ENCODE results near the gene NUCKS1. TPM values are rescaled to one million over a fixed set of nuclear protein-coding genes. Genes with fewer than 3 reads are reported as not detected.

The NUCKS1 gene
- total and polyA plus RNA-seq, 2 of the 13 experiments (the other 11 are each of a cell fraction or from before 2014, with no cell fraction given) = 35.5 to 117 TPM

DNA sequence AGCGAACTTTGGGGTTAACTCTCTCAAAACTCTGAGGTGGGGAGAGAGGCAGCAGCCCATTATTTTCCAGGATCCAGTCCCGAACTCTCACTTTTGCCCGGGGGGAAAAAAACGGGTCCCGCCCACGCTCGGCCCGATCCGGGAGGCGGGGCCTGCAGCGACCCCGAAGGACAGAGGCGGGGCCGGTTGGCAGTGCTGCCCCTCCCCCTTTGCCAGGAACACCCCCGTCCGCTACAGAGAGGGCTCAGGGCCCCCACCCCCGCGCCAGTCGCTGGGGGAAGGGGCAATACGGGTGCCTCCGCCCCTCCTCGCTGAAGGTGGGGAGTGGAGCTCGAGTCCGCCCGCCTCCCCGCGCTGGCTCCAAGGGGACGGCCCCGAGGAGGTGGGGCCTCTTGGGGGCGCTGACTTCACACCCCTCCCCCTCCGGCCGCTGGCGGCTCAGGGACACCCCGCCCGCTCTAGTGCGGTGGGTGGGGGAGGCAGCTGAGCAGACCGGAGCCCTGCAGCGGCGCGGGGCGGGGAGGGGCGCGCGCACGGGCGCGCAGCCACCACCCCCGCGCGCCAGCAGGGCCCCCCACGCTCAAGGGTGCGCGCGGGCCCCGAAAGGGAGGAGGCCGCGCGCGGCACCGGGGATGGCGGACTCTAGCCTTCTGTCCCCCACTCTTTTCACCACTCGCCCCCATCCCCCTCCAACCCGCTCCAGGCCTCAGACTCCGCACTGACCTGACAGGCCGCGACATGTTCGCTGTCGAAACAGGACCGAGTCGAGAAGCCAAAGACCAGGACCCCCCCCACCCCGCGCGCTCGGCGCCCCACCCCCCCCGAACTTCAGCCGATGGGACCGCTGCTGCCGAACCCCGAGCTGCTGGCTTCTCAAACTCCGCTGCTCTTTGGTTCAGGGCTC lies 496 bp downstream of the NUCKS1 start (continued):
- TF ChIP-seq, protein P1, sequence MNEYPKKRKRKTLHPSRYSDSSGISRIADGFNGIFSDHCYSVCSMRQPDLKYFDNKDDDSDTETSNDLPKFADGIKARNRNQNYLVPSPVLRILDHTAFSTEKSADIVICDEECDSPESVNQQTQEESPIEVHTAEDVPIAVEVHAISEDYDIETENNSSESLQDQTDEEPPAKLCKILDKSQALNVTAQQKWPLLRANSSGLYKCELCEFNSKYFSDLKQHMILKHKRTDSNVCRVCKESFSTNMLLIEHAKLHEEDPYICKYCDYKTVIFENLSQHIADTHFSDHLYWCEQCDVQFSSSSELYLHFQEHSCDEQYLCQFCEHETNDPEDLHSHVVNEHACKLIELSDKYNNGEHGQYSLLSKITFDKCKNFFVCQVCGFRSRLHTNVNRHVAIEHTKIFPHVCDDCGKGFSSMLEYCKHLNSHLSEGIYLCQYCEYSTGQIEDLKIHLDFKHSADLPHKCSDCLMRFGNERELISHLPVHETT (CRISPR knock-in tag; conservative IDR thresholded peaks at IDR 0.05) = peak; percentile 83
- peak; percentile 50; the same call in 1 of the 2 replicates for TF ChIP-seq CBX5 (CRISPR knock-in tag; IDR thresholded peaks at IDR 0.05; ENCODE audit: borderline replicate concordance)
- TF ChIP-seq CENPT (CRISPR knock-in tag; IDR thresholded peaks at IDR 0.05; ENCODE audit: low read depth) = no peak
- TF ChIP-seq FOSL2 (CRISPR knock-in tag; IDR thresholded peaks at IDR 0.05) = peak; percentile 50; the same call in 1 of the 2 replicates
- no peak; the same call in 1 of the 2 replicates for TF ChIP-seq ZKSCAN8 (CRISPR knock-in tag; IDR thresholded peaks at IDR 0.05; ENCODE audit: borderline replicate concordance)
- TF ChIP-seq PRPF4 (IDR thresholded peaks at IDR 0.05; ENCODE audit: low read depth, low read length, poor library complexity, severe bottlenecking) = peak; percentile 92
- TF ChIP-seq, protein P2, sequence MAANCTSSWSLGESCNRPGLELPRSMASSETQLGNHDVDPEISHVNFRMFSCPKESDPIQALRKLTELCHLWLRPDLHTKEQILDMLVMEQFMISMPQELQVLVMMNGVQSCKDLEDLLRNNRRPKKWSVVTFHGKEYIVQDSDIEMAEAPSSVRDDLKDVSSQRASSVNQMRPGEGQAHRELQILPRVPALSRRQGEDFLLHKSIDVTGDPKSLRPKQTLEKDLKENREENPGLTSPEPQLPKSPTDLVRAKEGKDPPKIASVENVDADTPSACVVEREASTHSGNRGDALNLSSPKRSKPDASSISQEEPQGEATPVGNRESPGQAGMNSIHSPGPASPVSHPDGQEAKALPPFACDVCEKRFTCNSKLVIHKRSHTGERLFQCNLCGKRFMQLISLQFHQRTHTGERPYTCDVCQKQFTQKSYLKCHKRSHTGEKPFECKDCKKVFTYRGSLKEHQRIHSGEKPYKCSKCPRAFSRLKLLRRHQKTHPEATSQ (CRISPR knock-in tag; IDR thresholded peaks at IDR 0.05; ENCODE audit: borderline replicate concordance) = no peak; the same call in 1 of the 2 replicates
- TF ChIP-seq ZNF567 (CRISPR knock-in tag; IDR thresholded peaks at IDR 0.05; ENCODE audit: borderline replicate concordance) = no peak
- TF ChIP-seq ETS1 (CRISPR knock-in tag; IDR thresholded peaks at IDR 0.05) = 0 out of 2 replicates have a peak, but pooled peaks have one; percentile 44
- no peak for TF ChIP-seq ESRRA (CRISPR knock-in tag; IDR thresholded peaks at IDR 0.05; ENCODE audit: low read depth)
- no peak for TF ChIP-seq ZNF615 (CRISPR knock-in tag; IDR thresholded peaks at IDR 0.05; ENCODE audit: borderline replicate concordance)
- TF ChIP-seq MYC (CRISPR knock-in tag; IDR thresholded peaks at IDR 0.05; ENCODE audit: borderline replicate concordance) = no peak; the same call in 1 of the 2 replicates
- TF ChIP-seq ARID5B (CRISPR knock-in tag; IDR thresholded peaks at IDR 0.05) = no peak; the same call in none of the 2 replicates
- peak; percentile 73 for TF ChIP-seq PITX1 (CRISPR knock-in tag; IDR thresholded peaks at IDR 0.05)
- no peak for TF ChIP-seq THYN1 (CRISPR knock-in tag; IDR thresholded peaks at IDR 0.05; ENCODE audit: borderline replicate concordance, low read depth)
- TF ChIP-seq RCOR2 (CRISPR knock-in tag; IDR thresholded peaks at IDR 0.05) = 0 out of 2 replicates have a peak, but pooled peaks have one; percentile 23
- TF ChIP-seq ZNF446 (CRISPR knock-in tag; IDR thresholded peaks at IDR 0.05) = no peak; the same call in 1 of the 2 replicates
- peak; percentile 79 for TF ChIP-seq SAP130 (CRISPR knock-in tag; IDR thresholded peaks at IDR 0.05; ENCODE audit: low read depth)
- peak; percentile 87 for TF ChIP-seq SP4 (CRISPR knock-in tag; IDR thresholded peaks at IDR 0.05)
- peak; percentile 69 for TF ChIP-seq ZNF335 (CRISPR knock-in tag; IDR thresholded peaks at IDR 0.05)
- 0 out of 2 replicates have a peak, but pooled peaks have one; percentile 22 for TF ChIP-seq ZNF724P (CRISPR knock-in tag; IDR thresholded peaks at IDR 0.05; ENCODE audit: borderline replicate concordance)

All from HepG2 (cell line).